Prostate gland (tissue), 2 donors: Measurements from ENCODE around the gene RADIL.

ENCODE experiments used
- CTCF ChIP-seq, 4 experiments: fragments of 200-600 bp in 2 of 4; fragments of 450-650 bp in 2 of 4; sonication (generic) in 2 of 4; IDR thresholded peaks; 1 replicate in 3 of 4; 2 replicates in 1 of 4; pipeline ENCODE4 v1.5.1; 2016 to 2019; ENCODE audit warnings: antibody characterized with exemption in 4 of 4, mild to moderate bottlenecking in 2 of 4, moderate library complexity in 2 of 4
- POLR2A ChIP-seq: fragments of 450-650 bp; IDR thresholded peaks from one replicate; pipeline ENCODE4 v1.6.1; 2016; ENCODE audit warnings: antibody characterized with exemption, mild to moderate bottlenecking
- POLR2AphosphoS5 ChIP-seq: sonication (generic); formaldehyde crosslinking; IDR thresholded peaks from one replicate; pipeline ENCODE4 v1.6.1; 2017; ENCODE audit warnings: antibody characterized with exemption

GRCh38 chr7:4794591-4795350 is 88.7 kb downstream of the RADIL start:
- TF ChIP-seq CTCF (IDR thresholded peaks at IDR 0.05) (no peak), POLR2A (no peak), POLR2AphosphoS5 (no peak)
